Right ventricle myocardium inferior (tissue), 1 donor: ENCODE results near the gene THAP12. TPM values are rescaled to one million over a fixed set of nuclear protein-coding genes. Genes with fewer than 3 reads are reported as not detected.
"Not testable (repeated sequence)": the region's sequence is repeated elsewhere in the genome, so short reads cannot be mapped to it uniquely, and the experiment has no call there.

Experiments used
- ATAC-seq: fragments of 200-7000 bp; cut with Tn5 transposase; one replicate; pipeline ENCODE4 v1.9.1; 2020; ENCODE audit warnings: mild to moderate bottlenecking, moderate library complexity
- DNase-seq: peaks from one replicate; pipeline ENCODE4 v3.0.0; 2021; ENCODE audit errors: missing footprints
- intact Hi-C: fragments of 100-400 bp; cut with DNase I; formaldehyde crosslinking; loops from one replicate; pipeline ENCODE4 v1.11.0; 2022
- long read RNA-seq: library from polyadenylated mRNA; unstranded; transcript quantifications from one replicate; pipeline ENCODE4 v2.0.0, GENCODE V29; 2021
- total RNA-seq: library from RNA; stranded (reverse); fragmentation: NEBNext Ultra II Directional; extraction: Animal tissue kit (Norgen Biotek cat#: 25700); gene quantifications from one replicate; pipeline ENCODE4 v1.2.1, GENCODE V29; 2021
- donor health status: DM: no; HTN: yes; CAD: no; lungs with severe emphysema.

The THAP12 gene
- 19.4 TPM for total RNA-seq
- long read RNA-seq, transcript THAP12-201 (5 exons, 3,300 nt), result major isoform, 11 of 19 reads
- long read RNA-seq, partial matches to known transcripts, result 0 of 19 reads
- long read RNA-seq, other reads (novel, unspliced or antisense), result 4 of 19 reads

GRCh38 chr11:76380977-76381719 lies at the start of gene THAP12, which contains the start of gene GVQW3:
THAP12 (minus strand) TSS chr11:76381132; CDS start chr11:76380836, 296 bp downstream.
GVQW3 (plus strand) TSS chr11:76381323; CDS start chr11:76381829, 506 bp downstream.
- peak; percentile 99 for DNase-seq
- intact Hi-C loops, result loop anchor here (1.0 kb wide), 1 partner anchor 63 kb away; no protein-coding TSS in a partner anchor
- ATAC-seq, result peak; percentile 98

GRCh38 chr11:76426660-76427059 lies 45.7 kb upstream of the THAP12 start:
- no peak for DNase-seq
- ATAC-seq, result no peak
- intact Hi-C loops, result no loop called here

GRCh38 chr11:76424891-76425290 lies 44.0 kb upstream of the THAP12 start:
- DNase-seq, result no peak
- intact Hi-C loops, result no loop called here
- ATAC-seq, result no peak

GRCh38 chr11:76424379-76424778 lies 43.4 kb upstream of the THAP12 start:
- ATAC-seq (no peak), DNase-seq (no peak)
- intact Hi-C loops, result no loop called here

- intact Hi-C loops, result no loop called here
- ATAC-seq, result no peak
Observed at GRCh38 chr11:76419896-76420295, 39.0 kb upstream of the THAP12 start.

GRCh38 chr11:76415073-76415472 lies 34.1 kb upstream of the THAP12 start:
- no peak for DNase-seq
- ATAC-seq, result no peak
- intact Hi-C loops, result no loop called here

More at GRCh38 chr11:76419896-76420295, 39.0 kb upstream of the THAP12 start:
- DNase-seq, result no peak

GRCh38 chr11:76410851-76411357 lies 30.0 kb upstream of the THAP12 start:
- intact Hi-C loops, result no loop called here
- no peak for DNase-seq
- ATAC-seq, result no peak

- DNase-seq (no peak), ATAC-seq (no peak)
- intact Hi-C loops, result no loop called here
Observed at GRCh38 chr11:76408171-76408965, 27.4 kb upstream of the THAP12 start.

GRCh38 chr11:76406359-76406758 lies 25.4 kb upstream of the THAP12 start:
- ATAC-seq, result no peak
- intact Hi-C loops, result no loop called here

GRCh38 chr11:76401484-76401883 lies 20.6 kb upstream of the THAP12 start:
- DNase-seq, intact Hi-C loops, ATAC-seq: not testable (repeated sequence)

More at GRCh38 chr11:76406359-76406758, 25.4 kb upstream of the THAP12 start:
- no peak for DNase-seq

- intact Hi-C loops, result no loop called here
- DNase-seq (no peak), ATAC-seq (no peak)
Observed at GRCh38 chr11:76400967-76401366, 20.0 kb upstream of the THAP12 start.

- no peak for DNase-seq
Observed at GRCh38 chr11:76397383-76397782, 16.5 kb upstream of the THAP12 start.

GRCh38 chr11:76395296-76395695 lies 14.4 kb upstream of the THAP12 start:
- ATAC-seq (no peak), DNase-seq (no peak)
- intact Hi-C loops, result no loop called here

More at GRCh38 chr11:76397383-76397782, 16.5 kb upstream of the THAP12 start:
- no peak for ATAC-seq
- intact Hi-C loops, result no loop called here

GRCh38 chr11:76394411-76394810 lies 13.5 kb upstream of the THAP12 start:
- intact Hi-C loops, result no loop called here
- DNase-seq (no peak), ATAC-seq (no peak)

GRCh38 chr11:76392870-76393269 lies 11.9 kb upstream of the THAP12 start:
- DNase-seq (no peak), ATAC-seq (no peak)
- intact Hi-C loops, result no loop called here

GRCh38 chr11:76391811-76392475 lies 11.0 kb upstream of the THAP12 start:
- no peak for ATAC-seq
- no peak for DNase-seq
- intact Hi-C loops, result no loop called here

GRCh38 chr11:76391021-76391420 lies 10.1 kb upstream of the THAP12 start:
- ATAC-seq (no peak), DNase-seq (no peak)
- intact Hi-C loops, result no loop called here

- ATAC-seq (no peak), DNase-seq (no peak)
- intact Hi-C loops, result no loop called here
Observed at GRCh38 chr11:76388408-76388807, 7.5 kb upstream of the THAP12 start.

GRCh38 chr11:76385903-76386302 lies 5.0 kb upstream of the THAP12 start:
- intact Hi-C loops, result no loop called here
- ATAC-seq (no peak), DNase-seq (no peak)
